ENCODE measurements around the gene C1orf35. TPM values are rescaled to one million over a fixed set of nuclear protein-coding genes. Genes with fewer than 3 reads are reported as not detected.

Gene C1orf35
- total and polyA plus RNA-seq, 9 of the 15 experiments (the other 6 are each of a cell fraction or from before 2014, with no cell fraction given): 3.2 to 48.7 (median 12.5) TPM

DNA sequence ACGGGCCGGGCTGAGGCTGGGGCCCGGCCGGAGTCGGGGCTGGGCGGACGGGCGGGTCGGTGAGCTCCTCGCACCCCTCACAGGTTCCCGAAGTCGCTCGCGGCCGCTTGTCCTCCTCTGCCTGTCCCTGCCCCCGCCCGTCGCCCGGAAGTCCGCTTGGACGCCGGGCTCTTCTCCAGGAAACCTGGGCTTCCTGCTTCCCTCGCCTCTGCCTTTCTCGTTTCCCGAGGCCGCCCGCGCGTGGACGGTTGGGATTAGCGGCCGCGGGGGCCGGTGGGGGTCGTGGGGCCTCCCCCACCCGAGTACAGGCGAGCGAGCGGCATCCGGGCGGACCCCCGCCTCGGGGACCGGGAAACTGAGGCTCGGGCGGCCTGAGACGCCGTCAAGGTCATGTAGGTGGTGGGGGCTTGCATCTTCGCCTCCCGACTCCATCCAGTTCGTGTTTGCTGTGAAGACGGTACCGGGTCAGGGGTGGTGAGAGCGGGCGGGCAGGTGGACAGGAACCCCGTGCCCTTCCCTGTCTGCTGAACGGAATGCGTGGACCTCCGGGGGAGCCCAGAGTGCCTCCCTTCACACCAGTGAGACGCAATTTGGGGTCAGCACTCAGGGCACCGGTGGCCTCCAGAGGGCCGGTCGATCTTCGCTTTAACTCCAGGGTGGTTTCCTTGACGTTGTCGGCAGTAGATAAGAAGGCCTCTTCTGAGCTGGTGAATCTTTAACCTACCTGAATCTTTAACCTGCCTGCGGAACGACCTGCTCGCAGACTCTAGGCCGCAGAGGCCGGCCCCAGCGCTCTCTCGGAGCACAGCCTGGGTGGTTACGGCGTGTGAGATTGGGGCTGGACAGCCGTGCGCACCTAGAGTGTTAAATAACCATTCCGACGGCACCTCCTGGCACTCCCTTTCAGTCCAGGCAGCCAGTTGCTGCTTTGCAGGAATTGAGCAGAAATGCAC is 19.9 kb downstream of the C1orf35 start (continued):
- no peak for TF ChIP-seq ZNF586 (CRISPR knock-in tag; conservative IDR thresholded peaks at IDR 0.05)
- TF ChIP-seq E2F3 (CRISPR knock-in tag; IDR thresholded peaks at IDR 0.05): 0 out of 2 replicates have a peak, but pooled peaks have one; percentile 14
- no peak for TF ChIP-seq FOS (IDR thresholded peaks at IDR 0.05; ENCODE audit: extremely low read depth, insufficient read length)
- TF ChIP-seq TCF3 (CRISPR knock-in tag; IDR thresholded peaks at IDR 0.05): 0 out of 2 replicates have a peak, but pooled peaks have one; percentile 3
- TF ChIP-seq PHB2 (IDR thresholded peaks at IDR 0.05; ENCODE audit: low read depth): no peak
- no peak for TF ChIP-seq SMAD4 (CRISPR knock-in tag; conservative IDR thresholded peaks at IDR 0.05)
- TF ChIP-seq, protein P1, sequence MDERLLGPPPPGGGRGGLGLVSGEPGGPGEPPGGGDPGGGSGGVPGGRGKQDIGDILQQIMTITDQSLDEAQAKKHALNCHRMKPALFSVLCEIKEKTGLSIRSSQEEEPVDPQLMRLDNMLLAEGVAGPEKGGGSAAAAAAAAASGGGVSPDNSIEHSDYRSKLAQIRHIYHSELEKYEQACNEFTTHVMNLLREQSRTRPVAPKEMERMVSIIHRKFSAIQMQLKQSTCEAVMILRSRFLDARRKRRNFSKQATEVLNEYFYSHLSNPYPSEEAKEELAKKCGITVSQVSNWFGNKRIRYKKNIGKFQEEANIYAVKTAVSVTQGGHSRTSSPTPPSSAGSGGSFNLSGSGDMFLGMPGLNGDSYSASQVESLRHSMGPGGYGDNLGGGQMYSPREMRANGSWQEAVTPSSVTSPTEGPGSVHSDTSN (CRISPR knock-in tag; IDR thresholded peaks at IDR 0.05; ENCODE audit: low read depth): no peak; the same call in 1 of the 2 replicates
- TF ChIP-seq, protein P1 (tag; conservative IDR thresholded peaks at IDR 0.05; ENCODE audit: low read depth): no peak
- TF ChIP-seq ZNF57 (CRISPR knock-in tag; IDR thresholded peaks at IDR 0.05): 0 out of 2 replicates have a peak, but pooled peaks have one; percentile 4
- peak; percentile 56; the same call in 1 of the 2 replicates for TF ChIP-seq ATF6 (CRISPR knock-in tag; IDR thresholded peaks at IDR 0.05)
- no peak for TF ChIP-seq YY1 (IDR thresholded peaks at IDR 0.05; ENCODE audit: borderline replicate concordance in 1 of 3, control insufficient read depth in 1 of 3, extremely low read depth in 1 of 3, insufficient read depth in 3 of 3, insufficient read length in 1 of 3, insufficient replicate concordance in 2 of 3, low read depth in 1 of 3, low read length in 2 of 3)
- TF ChIP-seq POLR2H (tag; IDR thresholded peaks at IDR 0.05; ENCODE audit: low read depth): no peak
- no peak for TF ChIP-seq XRCC5 (IDR thresholded peaks at IDR 0.05; ENCODE audit: low read depth, low read length)
- no peak for TF ChIP-seq ARID2 (IDR thresholded peaks at IDR 0.05)
- no peak for TF ChIP-seq TEAD2 (tag; IDR thresholded peaks at IDR 0.05)
- TF ChIP-seq EP400 (IDR thresholded peaks at IDR 0.05): no peak
- TF ChIP-seq MECOM (CRISPR knock-in tag; IDR thresholded peaks at IDR 0.05): no peak
- TF ChIP-seq HDAC2 (IDR thresholded peaks at IDR 0.05): no peak
- TF ChIP-seq ZNF445 (CRISPR knock-in tag; IDR thresholded peaks at IDR 0.05; ENCODE audit: low read depth): no peak
- TF ChIP-seq, protein P2, sequence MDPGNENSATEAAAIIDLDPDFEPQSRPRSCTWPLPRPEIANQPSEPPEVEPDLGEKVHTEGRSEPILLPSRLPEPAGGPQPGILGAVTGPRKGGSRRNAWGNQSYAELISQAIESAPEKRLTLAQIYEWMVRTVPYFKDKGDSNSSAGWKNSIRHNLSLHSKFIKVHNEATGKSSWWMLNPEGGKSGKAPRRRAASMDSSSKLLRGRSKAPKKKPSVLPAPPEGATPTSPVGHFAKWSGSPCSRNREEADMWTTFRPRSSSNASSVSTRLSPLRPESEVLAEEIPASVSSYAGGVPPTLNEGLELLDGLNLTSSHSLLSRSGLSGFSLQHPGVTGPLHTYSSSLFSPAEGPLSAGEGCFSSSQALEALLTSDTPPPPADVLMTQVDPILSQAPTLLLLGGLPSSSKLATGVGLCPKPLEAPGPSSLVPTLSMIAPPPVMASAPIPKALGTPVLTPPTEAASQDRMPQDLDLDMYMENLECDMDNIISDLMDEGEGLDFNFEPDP (CRISPR knock-in tag; IDR thresholded peaks at IDR 0.05): no peak
